AG04450 (cell line): ENCODE measurements around the gene IFNL1. TPM values are rescaled to one million over a fixed set of nuclear protein-coding genes. Genes with fewer than 3 reads are reported as not detected.

Source experiments
- CTCF ChIA-PET: fragments of 300-600, 350-600 bp; formaldehyde crosslinking; extraction: SDS; loops from one replicate; lab custom pipeline; 2022; ENCODE audit warnings: antibody characterized with exemption, inconsistent platforms; lab: Charles Lee
- POLR2A ChIA-PET: fragments of 350-600 bp; formaldehyde crosslinking; extraction: SDS; loops from one replicate; lab custom pipeline; 2021; ENCODE audit warnings: antibody characterized with exemption, inconsistent platforms; lab: Yijun Ruan, JAX
- DNase-seq: peaks from one replicate; pipeline ENCODE4 v3.0.0-alpha.2; 2011; ENCODE audit warnings: low read depth, low spot score
- H3K27ac ChIP-seq: one replicate; pipeline ENCODE4 v1.5.1; 2012; ENCODE audit warnings: low read depth, low read length, control low read depth
- H3K27me3 ChIP-seq: one replicate; pipeline ENCODE4 v1.6.0; 2012; ENCODE audit warnings: low read length; ENCODE audit not compliant: control insufficient read depth, insufficient read depth
- H3K4me3 ChIP-seq: 2 replicates; pipeline ENCODE4 v1.5.1; 2011; ENCODE audit warnings: mild to moderate bottlenecking, low read depth, low read length, control low read depth
- H3K9me3 ChIP-seq: 2 replicates; pipeline ENCODE4 v1.5.1; 2012; ENCODE audit warnings: low read length; ENCODE audit not compliant: control insufficient read depth, insufficient read depth
- CTCF ChIP-seq: IDR thresholded peaks from 2 replicates; pipeline ENCODE4 v1.5.1; 2011; ENCODE audit warnings: low read depth, low read length, control low read depth, inconsistent platforms
- polyA plus RNA-seq: library from polyadenylated mRNA; depleted of rRNA; stranded (reverse); fragments of >200 nt; gene quantifications from 2 replicates; pipeline ENCODE4 v1.2.3, GENCODE V29; 2011; rRNA removed
- small RNA-seq: library from RNA; depleted of rRNA; stranded (forward); fragments of <200 nt; gene quantifications from one replicate; pipeline ENCODE3, GENCODE V24; 2012; ENCODE audit warnings: low read depth; ENCODE audit not compliant: insufficient read length

IFNL1 gene
- polyA plus RNA-seq, 1 experiment, result not detected

GRCh38 chr19:39341719-39342604 is 45.8 kb downstream of the IFNL1 start, which contains the start of gene SAMD4B:
SAMD4B (plus strand) TSS chr19:39342421; CDS start chr19:39356894, 14,473 bp downstream.
- ChIA-PET POLR2A (interaction anchor here (0.6 to 1.9 kb wide), 5 partner anchors 9 to 70 kb away, joined by 3 to 8 read pairs (median 3); partner anchors contain the start of genes MED29, PAF1 and PLEKHG2), CTCF (interaction anchor here (0.5 to 1.6 kb wide), 21 partner anchors 9 to 1428 kb away, joined by 3 to 17 read pairs (median 3); partner anchors contain the start of genes EID2B, RPS16 and SUPT5H)
- no peaks in the 10 kb centered on the region; the same call in 1 of the 2 replicates for H3K9me3 ChIP-seq
- H3K27ac ChIP-seq, result peak within 1 kb of the TSS; percentile 52
- DNase-seq, result peak; percentile 97
- peak; percentile 65 for TF ChIP-seq CTCF
- no peaks in the 10 kb centered on the region for H3K27me3 ChIP-seq
- H3K4me3 ChIP-seq, result peak within 1 kb of the TSS; percentile 80

- Histone ChIP-seq H3K4me3 (peak overlapping the region; percentile 80), H3K27me3 (no peaks in the 10 kb centered on the region), H3K27ac (peak overlapping the region; percentile 11), H3K9me3 (no peaks in the 10 kb centered on the region; the same call in 1 of the 2 replicates)
- TF ChIP-seq CTCF, result no peak
- ChIA-PET CTCF (interaction anchor here (0.6 to 1.6 kb wide), 20 partner anchors 8 to 1429 kb away, joined by 3 to 17 read pairs (median 3); partner anchors contain the start of genes EID2B, RPS16 and SUPT5H), POLR2A (interaction anchor here (0.9 to 1.9 kb wide), 3 partner anchors 8 to 61 kb away, joined by 3 to 8 read pairs (median 3); partner anchors contain the start of genes MED29 and PAF1)
- no peak for DNase-seq
Observed at GRCh38 chr19:39342647-39343305, 46.6 kb downstream of the IFNL1 start.

- CTCF ChIA-PET, result interaction anchor here (0.5 to 1.2 kb wide), 3 partner anchors 9 to 225 kb away, joined by 3 to 5 read pairs (median 4); no protein-coding TSS in a partner anchor
- no peak overlapping the region for H3K4me3 ChIP-seq
- TF ChIP-seq CTCF, result peak; percentile 30; the same call in 1 of the 2 replicates
- H3K9me3 ChIP-seq, result no peaks in the 10 kb centered on the region; the same call in 1 of the 2 replicates
- DNase-seq, result no peak
- H3K27me3 ChIP-seq, result no peaks in the 10 kb centered on the region
- POLR2A ChIA-PET, result no interaction called here
- no peak overlapping the region for H3K27ac ChIP-seq
Observed at GRCh38 chr19:39345956-39346355, 49.7 kb downstream of the IFNL1 start.

GRCh38 chr19:39347332-39348164 is 51.3 kb downstream of the IFNL1 start:
- no peak for DNase-seq

More at GRCh38 chr19:39347332-39348164, 51.3 kb downstream of the IFNL1 start:
- Histone ChIP-seq H3K9me3 (no peaks in the 10 kb centered on the region; the same call in 1 of the 2 replicates), H3K27me3 (no peaks in the 10 kb centered on the region), H3K27ac (peak overlapping the region; percentile 1), H3K4me3 (no peak overlapping the region)
- ChIA-PET POLR2A (no interaction called here), CTCF (interaction anchor here (0.5 to 0.8 kb wide), 2 partner anchors 185 to 225 kb away, joined by 3 read pairs; partner anchors contain the start of gene EID2B)
- TF ChIP-seq CTCF, result no peak

Small RNAs within 50 kb of the gene (small RNA-seq; reads per million reads assigned to genes)
- gene AC011445.2, result 1.3 reads per million

Other genes with a start within 250 kb of the IFNL1 start
- not detected in 2 replicates for gene ACP7, start 212.0 kb upstream of the IFNL1 start, polyA plus RNA-seq
- gene PAK4, start 170.6 kb upstream of the IFNL1 start, polyA plus RNA-seq, result 10.4 and 12.4 TPM in 2 replicates
- not detected in 2 replicates for gene NCCRP1, start 99.4 kb upstream of the IFNL1 start, polyA plus RNA-seq
- not detected in 2 replicates for gene SYCN, start 92.1 kb upstream of the IFNL1 start, polyA plus RNA-seq
- not detected in 2 replicates for gene IFNL3, start 51.4 kb upstream of the IFNL1 start, polyA plus RNA-seq
- not detected in 2 replicates for gene IFNL4, start 47.6 kb upstream of the IFNL1 start, polyA plus RNA-seq
- gene IFNL2, start 28.0 kb upstream of the IFNL1 start, polyA plus RNA-seq, result not detected in 2 replicates
- 0.15 and 0.16 TPM in 2 replicates for gene LRFN1, start 24.5 kb downstream of the IFNL1 start, polyA plus RNA-seq
- gene GMFG, start 39.6 kb downstream of the IFNL1 start, polyA plus RNA-seq, result 0.17 and 0.26 TPM in 2 replicates
- gene SAMD4B, start 46.0 kb downstream of the IFNL1 start, polyA plus RNA-seq, result 33.4 and 47.3 TPM in 2 replicates
- 51.9 and 60.5 TPM in 2 replicates for gene PAF1, start 94.7 kb downstream of the IFNL1 start, polyA plus RNA-seq
- gene MED29, start 95.0 kb downstream of the IFNL1 start, polyA plus RNA-seq, result 28.0 and 29.9 TPM in 2 replicates
- 4.1 and 8.3 TPM in 2 replicates for gene ZFP36, start 110.4 kb downstream of the IFNL1 start, polyA plus RNA-seq
- gene PLEKHG2, start 116.3 kb downstream of the IFNL1 start, polyA plus RNA-seq, result 12.3 and 19.1 TPM in 2 replicates
- 1,488 and 2,094 TPM in 2 replicates for gene RPS16, start 139.5 kb downstream of the IFNL1 start, polyA plus RNA-seq
- 75.3 and 78.0 TPM in 2 replicates for gene SUPT5H, start 149.2 kb downstream of the IFNL1 start, polyA plus RNA-seq
- gene TIMM50, start 184.4 kb downstream of the IFNL1 start, polyA plus RNA-seq, result 58.9 and 75.0 TPM in 2 replicates
- 0.47 and 0.58 TPM in 2 replicates for gene DLL3, start 202.5 kb downstream of the IFNL1 start, polyA plus RNA-seq
- gene SELENOV, start 218.7 kb downstream of the IFNL1 start, polyA plus RNA-seq, result not detected in 2 replicates
- gene EID2B, start 236.4 kb downstream of the IFNL1 start, polyA plus RNA-seq, result 2.3 and 3.1 TPM in 2 replicates
- gene EID2, start 243.8 kb downstream of the IFNL1 start, polyA plus RNA-seq, result 11.3 and 11.5 TPM in 2 replicates